OCI-LY3 (cell line): ENCODE results near the gene CD6.

Experiments
- EZH2phosphoT487 ChIP-seq: fragments of 200-600 bp; shearing (Covaris generic); IDR thresholded peaks from 2 replicates; pipeline ENCODE4 v1.6.1; 2018; ENCODE audit warnings: antibody characterized with exemption, mixed run types, low read depth
- TF ChIP-seq, protein P1 (sequence below): fragments of 200-600, 300-600 bp; sonication (generic); IDR thresholded peaks from 2 replicates; pipeline ENCODE4 v1.5.1; 2014; ENCODE audit warnings: antibody characterized with exemption, low read length, low read depth

DNA sequence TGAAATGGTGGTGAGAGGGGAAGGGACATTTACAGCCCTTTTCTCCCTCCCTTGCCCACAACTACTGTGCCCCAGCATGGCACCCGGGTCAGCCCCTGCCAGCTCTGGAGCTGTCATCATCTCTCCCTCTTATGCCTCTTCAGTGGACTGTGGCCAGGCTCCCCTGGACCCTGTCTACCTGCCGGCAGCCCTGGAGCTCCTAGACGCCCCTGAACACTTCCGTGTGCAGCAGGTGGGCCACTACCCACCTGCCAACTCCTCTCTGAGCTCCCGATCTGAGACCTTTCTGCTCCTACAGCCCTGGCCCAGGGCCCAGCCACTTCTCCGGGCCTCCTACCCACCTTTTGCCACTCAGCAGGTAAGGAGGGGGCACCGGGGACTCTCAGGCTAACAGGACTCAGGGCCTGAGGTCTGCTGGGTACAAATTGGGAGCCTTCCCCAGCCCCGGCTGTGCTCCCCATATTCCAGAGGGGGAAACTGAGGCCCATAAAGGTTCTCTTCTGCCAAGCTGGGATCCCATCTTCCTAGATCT, 44.4 kb upstream of the CD6 start:
- TF ChIP-seq, protein P1, sequence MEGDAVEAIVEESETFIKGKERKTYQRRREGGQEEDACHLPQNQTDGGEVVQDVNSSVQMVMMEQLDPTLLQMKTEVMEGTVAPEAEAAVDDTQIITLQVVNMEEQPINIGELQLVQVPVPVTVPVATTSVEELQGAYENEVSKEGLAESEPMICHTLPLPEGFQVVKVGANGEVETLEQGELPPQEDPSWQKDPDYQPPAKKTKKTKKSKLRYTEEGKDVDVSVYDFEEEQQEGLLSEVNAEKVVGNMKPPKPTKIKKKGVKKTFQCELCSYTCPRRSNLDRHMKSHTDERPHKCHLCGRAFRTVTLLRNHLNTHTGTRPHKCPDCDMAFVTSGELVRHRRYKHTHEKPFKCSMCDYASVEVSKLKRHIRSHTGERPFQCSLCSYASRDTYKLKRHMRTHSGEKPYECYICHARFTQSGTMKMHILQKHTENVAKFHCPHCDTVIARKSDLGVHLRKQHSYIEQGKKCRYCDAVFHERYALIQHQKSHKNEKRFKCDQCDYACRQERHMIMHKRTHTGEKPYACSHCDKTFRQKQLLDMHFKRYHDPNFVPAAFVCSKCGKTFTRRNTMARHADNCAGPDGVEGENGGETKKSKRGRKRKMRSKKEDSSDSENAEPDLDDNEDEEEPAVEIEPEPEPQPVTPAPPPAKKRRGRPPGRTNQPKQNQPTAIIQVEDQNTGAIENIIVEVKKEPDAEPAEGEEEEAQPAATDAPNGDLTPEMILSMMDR: no peak
- no peak for TF ChIP-seq EZH2phosphoT487
